ENCODE measurements around the gene ANKS1A. TPM values are rescaled to one million over a fixed set of nuclear protein-coding genes. Genes with fewer than 3 reads are reported as not detected.
A peak's percentile ranks its signal among the peaks of the same experiment; 100 is the strongest.

ANKS1A gene
- polyA plus RNA-seq, 3 donors, result 1.7 to 8.0 (median 3.1) TPM

DNA sequence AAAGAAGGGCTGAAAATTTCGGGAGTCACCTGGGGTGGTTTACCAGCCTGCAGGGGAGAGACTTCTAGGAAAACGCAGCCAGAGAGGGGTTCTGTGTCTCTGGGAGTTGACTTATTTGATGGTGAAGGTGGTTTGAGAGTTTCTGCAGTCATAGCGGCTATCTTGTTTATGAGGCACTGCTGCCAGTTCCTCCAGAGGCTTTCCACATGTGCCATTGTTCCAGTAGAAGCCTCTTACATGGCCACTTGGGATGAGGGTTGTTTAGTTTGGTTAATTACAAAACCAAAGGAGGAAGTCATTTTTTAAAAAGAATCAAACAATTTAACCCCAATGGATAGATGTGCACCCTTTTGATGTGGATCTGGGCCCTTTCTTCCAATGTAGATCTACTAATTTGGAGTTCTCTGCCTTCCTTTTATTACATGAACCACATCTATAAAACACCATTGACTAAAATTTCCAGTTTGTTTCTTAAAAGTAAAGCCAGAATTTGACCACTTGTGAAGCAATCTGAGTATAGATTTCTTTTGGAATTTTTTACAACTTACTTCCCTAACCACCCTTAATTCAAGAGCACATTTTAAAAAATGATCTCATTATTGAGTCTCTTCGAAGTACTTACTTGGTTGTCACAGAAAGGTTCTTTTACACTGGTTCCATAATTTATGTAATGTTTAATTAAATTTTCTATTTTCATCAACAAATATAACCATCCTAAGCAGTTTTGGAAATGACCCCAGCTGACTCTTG, 154.5 kb downstream of the ANKS1A start:
- no peak overlapping the region for H2AFZ ChIP-seq (ENCODE audit: insufficient read depth, low read depth, low read length, poor library complexity, severe bottlenecking)
- H3K4me2 ChIP-seq (replicated peaks; ENCODE audit: extremely low read depth, low read length, poor library complexity, severe bottlenecking), result no peak overlapping the region
- peaks cover 51 to 71% of the 10 kb centered on the region in 2 donors for H3K4me1 ChIP-seq (ENCODE audit: control insufficient read depth in 1 of 2, insufficient read depth in 2 of 2, low read length in 2 of 2)
- peaks cover 9 to 27% of the 10 kb centered on the region in 2 donors for H3K36me3 ChIP-seq (replicated peaks in 1 of 2; ENCODE audit: control insufficient read depth in 1 of 2, insufficient read depth in 2 of 2, low read length in 2 of 2)
- H3K27me3 ChIP-seq (ENCODE audit: control insufficient read depth in 2 of 2, insufficient read depth in 2 of 2, low read length in 2 of 2), result no peaks in the 10 kb centered on the region
- peak overlapping the region in 1 of 2 donors; percentile 27 for H3K27ac ChIP-seq (ENCODE audit: low read depth in 1 of 2, low read length in 2 of 2)
- H3K9me3 Mint-ChIP-seq, result no peaks in the 10 kb centered on the region
- no peaks in the 10 kb centered on the region for H3K79me2 ChIP-seq (ENCODE audit: insufficient read depth, low read length)
- H3K36me3 Mint-ChIP-seq, result peaks cover 43 to 51% of the 10 kb centered on the region in 2 donors
- H4K20me1 ChIP-seq (ENCODE audit: insufficient read depth, low read length), result no peaks in the 10 kb centered on the region
- no peak for DNase-seq
- intact Hi-C loops (cut with micrococcal nuclease), result loop anchor here in 1 of 2 donors (10.0 kb wide), 1 partner anchor 159 kb away; the partner anchor contains the start of genes ANKS1A and TAF11
- peaks cover 45% of the 10 kb centered on the region for H3K4me1 Mint-ChIP-seq
- peak overlapping the region in 6 of 7 donors; percentile 26 to 97 (median 89) for H3K27ac Mint-ChIP-seq
- H3K27me3 Mint-ChIP-seq (ENCODE audit: low read depth in 3 of 3), result no peaks in the 10 kb centered on the region
- WGBS (ENCODE audit: insufficient coverage), result 32% methylated on average over 2 of the region's 4 CpGs
- TF ChIP-seq, protein P1, sequence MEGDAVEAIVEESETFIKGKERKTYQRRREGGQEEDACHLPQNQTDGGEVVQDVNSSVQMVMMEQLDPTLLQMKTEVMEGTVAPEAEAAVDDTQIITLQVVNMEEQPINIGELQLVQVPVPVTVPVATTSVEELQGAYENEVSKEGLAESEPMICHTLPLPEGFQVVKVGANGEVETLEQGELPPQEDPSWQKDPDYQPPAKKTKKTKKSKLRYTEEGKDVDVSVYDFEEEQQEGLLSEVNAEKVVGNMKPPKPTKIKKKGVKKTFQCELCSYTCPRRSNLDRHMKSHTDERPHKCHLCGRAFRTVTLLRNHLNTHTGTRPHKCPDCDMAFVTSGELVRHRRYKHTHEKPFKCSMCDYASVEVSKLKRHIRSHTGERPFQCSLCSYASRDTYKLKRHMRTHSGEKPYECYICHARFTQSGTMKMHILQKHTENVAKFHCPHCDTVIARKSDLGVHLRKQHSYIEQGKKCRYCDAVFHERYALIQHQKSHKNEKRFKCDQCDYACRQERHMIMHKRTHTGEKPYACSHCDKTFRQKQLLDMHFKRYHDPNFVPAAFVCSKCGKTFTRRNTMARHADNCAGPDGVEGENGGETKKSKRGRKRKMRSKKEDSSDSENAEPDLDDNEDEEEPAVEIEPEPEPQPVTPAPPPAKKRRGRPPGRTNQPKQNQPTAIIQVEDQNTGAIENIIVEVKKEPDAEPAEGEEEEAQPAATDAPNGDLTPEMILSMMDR (IDR thresholded peaks at IDR 0.05), result no peak
- H3K4me3 ChIP-seq (replicated peaks in 1 of 3; ENCODE audit: low read depth in 2 of 3, low read length in 3 of 3), result no peak overlapping the region
- H3K9ac ChIP-seq (ENCODE audit: insufficient read depth, low read length, poor library complexity, severe bottlenecking), result no peak overlapping the region
- no peaks in the 10 kb centered on the region for H3K9me3 ChIP-seq (replicated peaks in 1 of 2; ENCODE audit: control insufficient read depth in 1 of 2, insufficient read depth in 1 of 2, low read length in 2 of 2)
- H3K4me3 Mint-ChIP-seq, result no peak overlapping the region

DNA sequence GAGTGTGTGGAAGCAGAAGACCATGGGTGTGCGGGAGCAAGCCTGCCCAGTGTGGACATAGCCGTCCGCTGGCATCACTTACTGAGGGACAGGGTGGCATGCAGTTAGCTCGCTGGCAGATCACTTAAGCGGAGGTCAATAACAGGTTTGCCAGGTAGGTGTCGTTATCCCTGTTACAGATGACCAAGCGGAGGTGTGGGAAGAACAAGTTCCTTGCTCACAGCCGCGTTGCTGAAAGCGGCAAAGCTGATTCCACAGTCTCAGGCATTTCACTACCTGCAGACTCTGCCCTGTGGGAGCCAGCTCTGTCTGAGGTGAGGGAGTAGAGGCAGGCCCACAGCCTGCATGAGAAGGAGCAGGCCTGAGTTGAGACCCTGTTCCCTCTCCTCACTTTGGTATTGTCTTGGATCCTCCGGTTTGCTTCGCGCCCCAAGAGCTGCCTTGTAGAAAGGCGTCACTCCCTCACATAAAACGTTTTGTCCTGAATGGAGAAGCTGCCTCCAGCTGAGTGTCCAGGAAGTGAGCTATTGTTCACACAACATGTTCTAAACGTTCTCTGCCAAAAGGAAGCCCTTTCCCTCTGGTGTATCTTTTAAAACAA, 155.2 kb downstream of the ANKS1A start:
- Mint-ChIP-seq H3K27ac (peak overlapping the region; percentile 84 to 97 (median 90)), H3K27me3 (ENCODE audit: low read depth in 3 of 3) (no peaks in the 10 kb centered on the region), H3K4me3 (no peak overlapping the region), H3K4me1 (peaks cover 45% of the 10 kb centered on the region), H3K9me3 (no peaks in the 10 kb centered on the region), H3K36me3 (peaks cover 41 to 44% of the 10 kb centered on the region in 2 donors)
- Histone ChIP-seq H4K20me1 (ENCODE audit: insufficient read depth, low read length) (no peaks in the 10 kb centered on the region), H3K4me1 (ENCODE audit: control insufficient read depth in 1 of 2, insufficient read depth in 2 of 2, low read length in 2 of 2) (peaks cover 58 to 77% of the 10 kb centered on the region in 2 donors), H3K9ac (ENCODE audit: insufficient read depth, low read length, poor library complexity, severe bottlenecking) (no peak overlapping the region), H3K36me3 (replicated peaks in 1 of 2; ENCODE audit: control insufficient read depth in 1 of 2, insufficient read depth in 2 of 2, low read length in 2 of 2) (peaks cover 9 to 25% of the 10 kb centered on the region in 2 donors), H3K27ac (ENCODE audit: low read depth in 1 of 2, low read length in 2 of 2) (peak overlapping the region; percentile 15 to 80), H3K4me2 (replicated peaks; ENCODE audit: extremely low read depth, low read length, poor library complexity, severe bottlenecking) (no peak overlapping the region), H2AFZ (ENCODE audit: insufficient read depth, low read depth, low read length, poor library complexity, severe bottlenecking) (no peak overlapping the region), H3K27me3 (ENCODE audit: control insufficient read depth in 2 of 2, insufficient read depth in 2 of 2, low read length in 2 of 2) (no peaks in the 10 kb centered on the region), H3K9me3 (replicated peaks in 1 of 2; ENCODE audit: control insufficient read depth in 1 of 2, insufficient read depth in 1 of 2, low read length in 2 of 2) (no peaks in the 10 kb centered on the region), H3K4me3 (replicated peaks in 1 of 3; ENCODE audit: low read depth in 2 of 3, low read length in 3 of 3) (no peak overlapping the region), H3K79me2 (ENCODE audit: insufficient read depth, low read length) (no peaks in the 10 kb centered on the region)
- WGBS (ENCODE audit: insufficient coverage), result 70% methylated on average over 11 of the region's 16 CpGs
- DNase-seq, result peak in 2 of 3 donors; percentile 21 to 36
- TF ChIP-seq, protein P1 (IDR thresholded peaks at IDR 0.05), result no peak
- intact Hi-C loops (cut with micrococcal nuclease), result loop anchor here in 1 of 2 donors (10.0 kb wide), 1 partner anchor 159 kb away; the partner anchor contains the start of genes ANKS1A and TAF11

Data from CD14-positive monocyte (primary cell).